ENCODE measurements around the gene KIAA2012. TPM values are rescaled to one million over a fixed set of nuclear protein-coding genes. Genes with fewer than 3 reads are reported as not detected.

KIAA2012 gene
- total and polyA plus RNA-seq, 2 of the 4 experiments (the other 2 are of a cell fraction) = under 0.01 to 0.09 TPM

DNA sequence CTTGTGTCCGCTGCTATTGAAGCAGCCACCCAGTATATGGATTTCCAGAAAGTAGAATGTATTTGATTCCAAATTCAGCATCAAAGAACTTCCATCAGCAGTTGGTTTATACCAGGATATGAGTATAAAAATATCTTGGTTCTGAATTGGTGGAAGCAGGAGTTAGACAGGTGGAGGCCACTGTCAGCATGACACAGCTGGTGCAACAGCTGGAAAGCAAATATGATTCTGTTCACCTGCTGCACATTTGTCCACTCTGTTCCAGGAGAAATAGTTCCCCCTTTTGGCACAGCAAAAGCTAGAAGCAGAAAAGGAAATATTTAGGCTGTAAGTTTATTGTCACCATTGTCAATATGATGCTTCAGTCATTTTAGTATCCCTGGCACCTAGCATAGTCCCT lies 41.2 kb downstream of the KIAA2012 start:
- Histone ChIP-seq H2AK9ac (replicated peaks; ENCODE audit: low read depth, low read length, poor library complexity) (no peak overlapping the region), H3K23ac (ENCODE audit: low read depth, low read length) (no peak overlapping the region), H3K27me3 (ENCODE audit: control insufficient read depth, insufficient read depth, low read length) (no peaks in the 10 kb centered on the region), H3K9me1 (ENCODE audit: insufficient read depth, low read length) (peaks cover 31% of the 10 kb centered on the region), H3K18ac (ENCODE audit: low read depth, low read length) (peak overlapping the region; percentile 63), H4K91ac (ENCODE audit: insufficient read depth, low read depth, low read length) (peak overlapping the region; percentile 70), H4K8ac (ENCODE audit: low read depth in 2 of 2, low read length in 2 of 2) (peak overlapping the region; percentile 17 to 53; a peak in 2 of 4 replicates), H3K4ac (ENCODE audit: low read depth, low read length) (peak overlapping the region; percentile 73), H3K4me2 (ENCODE audit: low read depth, low read length) (no peak overlapping the region), H3K9ac (ENCODE audit: low read depth, low read length) (no peak overlapping the region), H3K4me3 (ENCODE audit: insufficient read depth, low read depth, low read length) (no peak overlapping the region), H3K56ac (ENCODE audit: extremely low read depth, insufficient read depth, low read length) (no peak overlapping the region), H3K27ac (ENCODE audit: insufficient read depth, low read length) (peak overlapping the region; percentile 49; the same call in 1 of the 2 replicates), H2BK15ac (ENCODE audit: low read depth, low read length) (peak overlapping the region; percentile 53), H2AFZ (replicated peaks; ENCODE audit: low read length, poor library complexity) (no peak overlapping the region), H3K79me1 (ENCODE audit: low read depth in 1 of 2, low read length in 2 of 2) (no peaks in the 10 kb centered on the region; a peak in 1 of 4 replicates), H4K5ac (ENCODE audit: low read depth, low read length) (peak overlapping the region; percentile 50), H4K20me1 (ENCODE audit: insufficient read depth, low read length) (no peaks in the 10 kb centered on the region), H3K9me3 (ENCODE audit: control insufficient read depth, insufficient read depth, low read length) (peaks cover 4% of the 10 kb centered on the region), H3K4me1 (ENCODE audit: control insufficient read depth, insufficient read depth, low read length) (peaks cover 38% of the 10 kb centered on the region), H2BK20ac (ENCODE audit: low read depth, low read length) (peak overlapping the region; percentile 35), H2BK120ac (ENCODE audit: low read depth, low read length) (peak overlapping the region; percentile 96), H3K14ac (replicated peaks; ENCODE audit: low read depth, low read length) (peak overlapping the region; percentile 82), H2BK5ac (ENCODE audit: low read depth, low read length, poor library complexity, severe bottlenecking) (peak overlapping the region; percentile 99), H2AK5ac (ENCODE audit: low read depth, low read length) (peak overlapping the region; percentile 75), H3K36me3 (ENCODE audit: control insufficient read depth, insufficient read depth, low read length) (no peaks in the 10 kb centered on the region)
- ATAC-seq (ENCODE audit: low read depth) = no peak
- POLR2A ChIA-PET (ENCODE audit: unreplicated experiment) = no interaction called here
- DNase-seq = no peak
- TF ChIP-seq CHD1 (IDR thresholded peaks at IDR 0.05; ENCODE audit: low read depth, low read length) = no peak
- dilution Hi-C loops (cut with HindIII; ENCODE audit: low sequenced_read_pairs, unreplicated experiment) = no loop called here
- CTCF ChIA-PET = no interaction called here
- intact Hi-C loops (cut with micrococcal nuclease) = loop anchor here (2.0 kb wide), 1 partner anchor 21 kb away; no protein-coding TSS in a partner anchor
- in situ Hi-C loops (cut with MboI; ENCODE audit: low sequenced_read_pairs) = no loop called here
- WGBS, 2 experiments (ENCODE audit: extremely low coverage in 2 of 2, insufficient read length in 1 of 2) = no CpG with 5 or more reads among the region's 1 CpG
- BruUV-seq (replicated peaks) = no TSS peak

All from IMR-90 (cell line).